Adrenal gland (tissue), 5 donors: ENCODE results near the gene B4GALNT1.

Source experiments
- CTCF ChIP-seq, 6 experiments: fragments of 450-650 bp in 4 of 6; fragments of 200-600 bp in 2 of 6; sonication (generic) in 1 of 6; IDR thresholded peaks; 1 replicate in 5 of 6; 2 replicates in 1 of 6; pipeline versions ENCODE4 v1.5.1 to v1.8.0; 2016 to 2021; ENCODE audit warnings: antibody characterized with exemption in 6 of 6, mild to moderate bottlenecking in 2 of 6, moderate library complexity in 1 of 6
- POLR2A ChIP-seq, 2 donors: fragments of 450-650 bp; IDR thresholded peaks; one replicate each; pipeline ENCODE4 v1.6.1; 2017; ENCODE audit warnings: antibody characterized with exemption in 2 of 2, mild to moderate bottlenecking in 2 of 2, moderate library complexity in 1 of 2
- donor health status: DM: no; HTN: no; CAD: no.

- TF ChIP-seq CTCF (IDR thresholded peaks at IDR 0.05) = no peak
- no peak for TF ChIP-seq POLR2A (IDR thresholded peaks at IDR 0.05)
Observed at GRCh38 chr12:57619434-57620244, 13.4 kb downstream of the B4GALNT1 start.
